Measurements from ENCODE around the gene PPIL1.

PPIL1 gene

GRCh38 chr6:36888654-36889481, 14.3 kb upstream of the PPIL1 start:
- DNase-seq = no peak

- DNase-seq = no peak
Measured at GRCh38 chr6:36888115-36888643, 13.6 kb upstream of the PPIL1 start.

GRCh38 chr6:36886950-36887618, 12.5 kb upstream of the PPIL1 start:
- DNase-seq = no peak

- DNase-seq = peak; percentile 97
Measured at GRCh38 chr6:36885461-36886401, 11.1 kb upstream of the PPIL1 start, which contains the start of gene C6orf89. TSS of gene C6orf89 (plus strand) at chr6:36885952. CDS start at chr6:36899445, 13,493 bp downstream.

- DNase-seq = no peak
Measured at GRCh38 chr6:36884610-36885009, 10.0 kb upstream of the PPIL1 start.

GRCh38 chr6:36875250-36875633, 639 bp upstream of the PPIL1 start:
- DNase-seq = no peak

GRCh38 chr6:36873612-36874442, 776 bp downstream of the PPIL1 start:
- no peak for DNase-seq

GRCh38 chr6:36873115-36873514, 1.5 kb downstream of the PPIL1 start:
- DNase-seq = no peak

- DNase-seq = no peak
Measured at GRCh38 chr6:36871686-36872085, 2.9 kb downstream of the PPIL1 start.

GRCh38 chr6:36867471-36868224, 7.0 kb downstream of the PPIL1 start:
- no peak for DNase-seq

GRCh38 chr6:36865835-36866234, 8.8 kb downstream of the PPIL1 start:
- no peak for DNase-seq

- no peak for DNase-seq
Measured at GRCh38 chr6:36863670-36864540, 10.7 kb downstream of the PPIL1 start.

- DNase-seq = no peak
Measured at GRCh38 chr6:36862848-36863382, 11.7 kb downstream of the PPIL1 start.

- DNase-seq = no peak
Measured at GRCh38 chr6:36862164-36862847, 12.3 kb downstream of the PPIL1 start.

- DNase-seq = no peak
Measured at GRCh38 chr6:36860126-36860525, 14.5 kb downstream of the PPIL1 start.

- no peak for DNase-seq
Measured at GRCh38 chr6:36858407-36858981, 16.1 kb downstream of the PPIL1 start.

GRCh38 chr6:36857325-36857724, 17.3 kb downstream of the PPIL1 start:
- DNase-seq = no peak

GRCh38 chr6:36856277-36856676, 18.3 kb downstream of the PPIL1 start:
- no peak for DNase-seq

- no peak for DNase-seq
Measured at GRCh38 chr6:36855750-36856149, 18.9 kb downstream of the PPIL1 start.
